ENCODE results near the gene ZNF503. TPM values are rescaled to one million over a fixed set of nuclear protein-coding genes. Genes with fewer than 3 reads are reported as not detected.

Gene ZNF503
- total and polyA plus RNA-seq, 8 donors, result 13.8 to 41.2 (median 23.4) TPM

DNA sequence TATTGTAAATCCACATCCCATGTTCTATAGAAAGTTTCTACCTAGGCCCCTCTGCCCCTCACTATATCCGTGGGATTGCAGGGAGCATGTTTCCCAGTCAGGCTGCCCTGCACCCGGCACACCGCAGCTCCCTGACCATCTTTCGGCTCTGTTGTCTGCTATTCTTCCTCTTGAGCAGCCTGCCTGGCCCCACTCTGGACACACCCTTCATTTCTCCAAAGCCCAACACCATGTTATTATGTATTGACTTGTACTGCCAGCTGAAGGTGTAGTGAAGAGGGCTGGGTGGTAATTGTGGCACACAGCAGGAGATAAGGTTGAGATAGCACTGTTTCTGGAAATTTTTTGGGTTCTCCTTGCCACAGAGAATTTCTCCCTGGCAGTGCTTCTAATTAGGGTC, 39.6 kb upstream of the ZNF503 start:
- intact Hi-C loops (cut with DNase I), result no loop called here
- ATAC-seq (no peak), FAIRE-seq (no peak), DNase-seq (no peak)
- TF ChIP-seq, protein P1, sequence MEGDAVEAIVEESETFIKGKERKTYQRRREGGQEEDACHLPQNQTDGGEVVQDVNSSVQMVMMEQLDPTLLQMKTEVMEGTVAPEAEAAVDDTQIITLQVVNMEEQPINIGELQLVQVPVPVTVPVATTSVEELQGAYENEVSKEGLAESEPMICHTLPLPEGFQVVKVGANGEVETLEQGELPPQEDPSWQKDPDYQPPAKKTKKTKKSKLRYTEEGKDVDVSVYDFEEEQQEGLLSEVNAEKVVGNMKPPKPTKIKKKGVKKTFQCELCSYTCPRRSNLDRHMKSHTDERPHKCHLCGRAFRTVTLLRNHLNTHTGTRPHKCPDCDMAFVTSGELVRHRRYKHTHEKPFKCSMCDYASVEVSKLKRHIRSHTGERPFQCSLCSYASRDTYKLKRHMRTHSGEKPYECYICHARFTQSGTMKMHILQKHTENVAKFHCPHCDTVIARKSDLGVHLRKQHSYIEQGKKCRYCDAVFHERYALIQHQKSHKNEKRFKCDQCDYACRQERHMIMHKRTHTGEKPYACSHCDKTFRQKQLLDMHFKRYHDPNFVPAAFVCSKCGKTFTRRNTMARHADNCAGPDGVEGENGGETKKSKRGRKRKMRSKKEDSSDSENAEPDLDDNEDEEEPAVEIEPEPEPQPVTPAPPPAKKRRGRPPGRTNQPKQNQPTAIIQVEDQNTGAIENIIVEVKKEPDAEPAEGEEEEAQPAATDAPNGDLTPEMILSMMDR (IDR thresholded peaks at IDR 0.05), result no peak
- WGBS, 2 donors, result 91% methylated on average over 4 of the region's 4 CpGs
- Histone ChIP-seq H3K27ac (no peak overlapping the region), H3K4me3 (no peak overlapping the region), H3K9me3 (no peaks in the 10 kb centered on the region), H3K27me3 (no peaks in the 10 kb centered on the region), H3K4me1 (no peaks in the 10 kb centered on the region), H3K36me3 (no peaks in the 10 kb centered on the region)

DNA sequence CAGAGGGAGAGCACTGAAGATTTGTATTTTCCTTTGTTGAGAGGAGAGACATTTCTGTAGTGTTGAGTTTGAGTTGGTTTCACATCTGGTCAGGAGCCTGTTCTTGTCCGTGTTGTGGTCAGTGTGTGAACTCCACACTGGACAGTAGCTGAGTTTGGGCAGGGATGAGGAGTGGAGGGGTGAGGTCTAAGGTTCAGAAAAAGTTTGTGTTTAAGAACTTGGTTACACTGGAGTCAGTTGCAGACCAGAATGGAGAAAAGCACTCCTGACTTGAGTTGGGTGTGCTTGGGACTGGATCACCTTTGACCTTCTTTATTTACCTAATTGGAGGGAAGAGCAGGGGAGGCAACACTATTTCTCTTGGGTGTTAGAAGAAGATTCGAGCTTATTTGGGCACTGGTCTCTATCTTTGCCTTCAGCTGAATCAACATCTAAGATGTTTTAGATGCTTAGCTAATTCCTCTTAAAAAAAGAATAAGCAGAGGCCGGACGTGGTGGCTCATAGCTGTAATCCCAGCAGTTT, 38.8 kb upstream of the ZNF503 start:
- Histone ChIP-seq H3K9me3 (no peaks in the 10 kb centered on the region), H3K27me3 (no peaks in the 10 kb centered on the region), H3K36me3 (no peaks in the 10 kb centered on the region), H3K27ac (no peak overlapping the region), H3K4me3 (no peak overlapping the region), H3K4me1 (no peaks in the 10 kb centered on the region)
- no peak for ATAC-seq
- intact Hi-C loops (cut with DNase I), result no loop called here
- WGBS, 2 donors, result 93 to 95% methylated on average over 4 of the region's 4 CpGs
- no peak for FAIRE-seq
- no peak for DNase-seq
- TF ChIP-seq, protein P1 (IDR thresholded peaks at IDR 0.05), result no peak

DNA sequence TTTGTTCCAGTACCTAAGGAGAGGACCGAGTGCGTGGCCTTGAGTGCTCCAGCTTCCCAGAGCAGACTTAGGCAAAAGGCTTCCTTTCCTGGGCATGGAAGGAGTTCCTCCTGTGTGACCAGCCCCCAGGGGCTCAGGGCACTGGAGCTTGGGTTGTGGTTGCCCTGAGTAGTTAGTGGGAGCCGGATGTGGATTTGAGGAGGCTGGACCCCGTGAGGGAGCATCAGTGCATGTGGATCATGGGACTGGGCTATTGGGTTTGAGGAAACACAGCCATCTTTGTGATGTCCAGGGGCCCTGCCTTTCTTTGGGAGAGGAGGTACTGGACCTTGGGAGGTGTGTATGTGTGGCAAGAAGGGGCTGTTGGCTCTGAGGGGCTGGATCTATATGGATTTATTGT, 38.2 kb upstream of the ZNF503 start:
- no peaks in the 10 kb centered on the region for H3K4me1 ChIP-seq
- no peaks in the 10 kb centered on the region for H3K27me3 ChIP-seq
- H3K4me3 ChIP-seq, result no peak overlapping the region
- FAIRE-seq (no peak), ATAC-seq (no peak), DNase-seq (no peak)
- H3K27ac ChIP-seq, result no peak overlapping the region
- H3K36me3 ChIP-seq, result no peaks in the 10 kb centered on the region
- WGBS, 2 donors, result 90 to 92% methylated on average over 4 of the region's 4 CpGs
- no peaks in the 10 kb centered on the region for H3K9me3 ChIP-seq
- TF ChIP-seq, protein P1 (IDR thresholded peaks at IDR 0.05), result no peak
- intact Hi-C loops (cut with DNase I), result no loop called here

DNA sequence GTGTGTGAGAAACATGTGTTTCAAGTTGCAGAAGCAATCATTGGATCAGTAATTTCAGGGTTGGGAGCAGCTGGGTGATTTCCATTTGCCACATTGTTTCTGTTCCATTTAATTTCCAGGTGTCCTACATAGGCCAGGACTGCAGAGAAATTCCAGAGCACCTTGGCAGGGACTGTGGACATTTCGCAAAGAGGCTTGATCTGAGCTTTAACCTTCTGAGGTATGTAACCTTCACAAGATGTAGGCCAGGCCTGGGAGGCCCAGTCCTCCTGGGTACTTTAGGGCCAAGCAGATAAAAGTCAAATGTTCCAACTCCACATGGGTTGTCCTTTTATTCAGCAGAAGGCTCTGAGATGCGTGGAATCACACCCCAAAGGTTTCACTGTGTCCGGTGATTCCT, 36.7 kb upstream of the ZNF503 start:
- ATAC-seq (peak in 2 of 4 donors; percentile 52 to 61), FAIRE-seq (no peak), DNase-seq (no peak)
- TF ChIP-seq, protein P1 (IDR thresholded peaks at IDR 0.05), result no peak
- no peaks in the 10 kb centered on the region for H3K27me3 ChIP-seq
- H3K9me3 ChIP-seq, result no peaks in the 10 kb centered on the region
- no peak overlapping the region for H3K27ac ChIP-seq
- intact Hi-C loops (cut with DNase I), result no loop called here
- 72 to 73% methylated on average over 3 of the region's 3 CpGs for WGBS, 2 donors
- H3K36me3 ChIP-seq, result no peaks in the 10 kb centered on the region
- H3K4me1 ChIP-seq, result no peaks in the 10 kb centered on the region
- H3K4me3 ChIP-seq, result no peak overlapping the region

DNA sequence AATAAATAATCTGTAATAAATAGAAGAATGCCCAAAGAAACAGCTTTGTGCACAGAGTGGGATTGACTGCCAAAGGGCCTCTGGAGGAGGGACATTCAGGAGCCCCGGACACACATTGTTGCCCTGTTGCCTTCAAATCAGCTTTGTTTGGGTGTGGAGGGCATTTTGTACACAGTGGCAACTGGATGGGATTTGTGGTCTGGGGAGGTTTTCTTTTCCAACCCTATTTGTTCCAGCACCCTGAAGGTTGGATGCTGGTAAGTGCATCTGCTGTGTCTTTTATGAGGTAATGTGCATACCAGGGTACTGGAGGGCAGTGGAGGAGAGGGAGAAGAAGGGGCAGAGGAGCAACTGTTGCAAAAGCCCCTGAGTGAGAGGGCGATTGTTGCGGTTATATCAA, 36.1 kb upstream of the ZNF503 start:
- Histone ChIP-seq H3K4me1 (no peaks in the 10 kb centered on the region), H3K27ac (no peak overlapping the region), H3K9me3 (no peaks in the 10 kb centered on the region), H3K27me3 (no peaks in the 10 kb centered on the region), H3K36me3 (no peaks in the 10 kb centered on the region), H3K4me3 (no peak overlapping the region)
- ATAC-seq (no peak), FAIRE-seq (no peak), DNase-seq (no peak)
- 94 to 95% methylated on average over 3 of the region's 3 CpGs for WGBS, 2 donors
- TF ChIP-seq, protein P1 (IDR thresholded peaks at IDR 0.05), result no peak
- intact Hi-C loops (cut with DNase I), result no loop called here

Data from pancreas (tissue), 10 donors.